Cardiac muscle cell (in vitro differentiated cells and primary cell): ENCODE results near the gene C14orf180. TPM values are rescaled to one million over a fixed set of nuclear protein-coding genes. Genes with fewer than 3 reads are reported as not detected.

Source experiments
- DNase-seq, 2 donors: peaks; one replicate each; pipeline versions ENCODE4 v3.0.0 to v3.0.0-alpha.2; 2010 to 2017; ENCODE audit warnings: low read depth in 1 of 2, low spot score in 1 of 2
- H3K27ac ChIP-seq: fragments of 200-600 bp; sonication (generic); 2 replicates; pipeline ENCODE4 v1.5.1; 2016
- H3K27me3 ChIP-seq: fragments of 200-600 bp; sonication (generic); 2 replicates; pipeline ENCODE4 v1.6.0; 2016; ENCODE audit warnings: control low read depth
- H3K36me3 ChIP-seq: fragments of 200-600 bp; sonication (generic); 2 replicates; pipeline ENCODE4 v1.5.1; 2016; ENCODE audit warnings: control low read depth
- H3K4me1 ChIP-seq: fragments of 200-600 bp; sonication (generic); 2 replicates; pipeline ENCODE4 v1.8.1; 2017; ENCODE audit warnings: low read depth, mild to moderate bottlenecking, mixed run types
- H3K4me3 ChIP-seq: fragments of 200-600 bp; sonication (generic); 2 replicates; pipeline ENCODE4 v1.5.1; 2016; ENCODE audit warnings: mild to moderate bottlenecking
- H3K9me3 ChIP-seq: fragments of 200-600 bp; sonication (generic); 2 replicates; pipeline ENCODE4 v1.5.1; 2017; ENCODE audit warnings: low read depth, mild to moderate bottlenecking, control low read depth
- CTCF ChIP-seq: IDR thresholded peaks from 2 replicates; pipeline ENCODE4 v1.5.1; 2012; ENCODE audit warnings: low read depth, mild to moderate bottlenecking, low read length
- polyA plus RNA-seq: library from polyadenylated mRNA; unstranded; fragments of >200 nt; fragmentation: Nextera tagmentation; extraction: Ambion mirVana; gene quantifications from 2 replicates; pipeline ENCODE4 v1.2.1, GENCODE V29; 2016
- total RNA-seq: library from RNA; depleted of rRNA; stranded (reverse); fragments of >200 nt; gene quantifications from 2 replicates; pipeline ENCODE4 v1.2.3, GENCODE V29; 2016

C14orf180 gene
- total and polyA plus RNA-seq, 2 experiments from 2014 or later: 17.1 to 19.7 TPM

- no peaks in the 10 kb centered on the region for H3K27me3 ChIP-seq
- DNase-seq: no peak
- no peaks in the 10 kb centered on the region for H3K9me3 ChIP-seq
- H3K4me3 ChIP-seq: no peak overlapping the region
- H3K36me3 ChIP-seq: no peaks in the 10 kb centered on the region
- H3K27ac ChIP-seq: no peak overlapping the region
- H3K4me1 ChIP-seq: no peaks in the 10 kb centered on the region
- TF ChIP-seq CTCF: no peak
Measured at GRCh38 chr14:104548802-104549535, 30.6 kb upstream of the C14orf180 start.

GRCh38 chr14:104549536-104550339 is 29.8 kb upstream of the C14orf180 start:
- no peaks in the 10 kb centered on the region for H3K4me1 ChIP-seq
- no peak overlapping the region for H3K4me3 ChIP-seq
- TF ChIP-seq CTCF: no peak
- no peak overlapping the region for H3K27ac ChIP-seq
- H3K27me3 ChIP-seq: no peaks in the 10 kb centered on the region
- DNase-seq: no peak
- no peaks in the 10 kb centered on the region for H3K9me3 ChIP-seq
- no peaks in the 10 kb centered on the region for H3K36me3 ChIP-seq

GRCh38 chr14:104550340-104550860 is 29.2 kb upstream of the C14orf180 start:
- no peak overlapping the region for H3K27ac ChIP-seq
- TF ChIP-seq CTCF: no peak
- no peak for DNase-seq

GRCh38 chr14:104550861-104551728 is 28.5 kb upstream of the C14orf180 start:
- DNase-seq: no peak
- H3K27ac ChIP-seq: no peak overlapping the region
- no peak for TF ChIP-seq CTCF
- H3K4me3 ChIP-seq: no peak overlapping the region
- no peaks in the 10 kb centered on the region for H3K27me3 ChIP-seq
- no peaks in the 10 kb centered on the region for H3K9me3 ChIP-seq
- no peaks in the 10 kb centered on the region for H3K4me1 ChIP-seq
- no peaks in the 10 kb centered on the region for H3K36me3 ChIP-seq

More at GRCh38 chr14:104550340-104550860, 29.2 kb upstream of the C14orf180 start:
- Histone ChIP-seq H3K4me3 (no peak overlapping the region), H3K36me3 (no peaks in the 10 kb centered on the region), H3K9me3 (no peaks in the 10 kb centered on the region), H3K4me1 (no peaks in the 10 kb centered on the region), H3K27me3 (no peaks in the 10 kb centered on the region)
